GM18505 (cell line): ENCODE results near the gene TMBIM4.
"Not testable (repeated sequence)": the region's sequence is repeated elsewhere in the genome, so short reads cannot be mapped to it uniquely, and the experiment has no call there.

Experiments used
- ATAC-seq: cut with Tn5 transposase; IDR thresholded peaks from one replicate; pipeline ENCODE4 v1.9.1; 2021; ENCODE audit not compliant: unreplicated experiment
- POLR2A ChIP-seq: IDR thresholded peaks from 4 replicates; pipeline ENCODE4 v1.6.1; 2011; ENCODE audit warnings: borderline replicate concordance; ENCODE audit not compliant: insufficient read depth, insufficient read length; ENCODE audit errors: extremely low read depth

The TMBIM4 gene, protein sequence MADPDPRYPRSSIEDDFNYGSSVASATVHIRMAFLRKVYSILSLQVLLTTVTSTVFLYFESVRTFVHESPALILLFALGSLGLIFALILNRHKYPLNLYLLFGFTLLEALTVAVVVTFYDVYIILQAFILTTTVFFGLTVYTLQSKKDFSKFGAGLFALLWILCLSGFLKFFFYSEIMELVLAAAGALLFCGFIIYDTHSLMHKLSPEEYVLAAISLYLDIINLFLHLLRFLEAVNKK

DNA sequence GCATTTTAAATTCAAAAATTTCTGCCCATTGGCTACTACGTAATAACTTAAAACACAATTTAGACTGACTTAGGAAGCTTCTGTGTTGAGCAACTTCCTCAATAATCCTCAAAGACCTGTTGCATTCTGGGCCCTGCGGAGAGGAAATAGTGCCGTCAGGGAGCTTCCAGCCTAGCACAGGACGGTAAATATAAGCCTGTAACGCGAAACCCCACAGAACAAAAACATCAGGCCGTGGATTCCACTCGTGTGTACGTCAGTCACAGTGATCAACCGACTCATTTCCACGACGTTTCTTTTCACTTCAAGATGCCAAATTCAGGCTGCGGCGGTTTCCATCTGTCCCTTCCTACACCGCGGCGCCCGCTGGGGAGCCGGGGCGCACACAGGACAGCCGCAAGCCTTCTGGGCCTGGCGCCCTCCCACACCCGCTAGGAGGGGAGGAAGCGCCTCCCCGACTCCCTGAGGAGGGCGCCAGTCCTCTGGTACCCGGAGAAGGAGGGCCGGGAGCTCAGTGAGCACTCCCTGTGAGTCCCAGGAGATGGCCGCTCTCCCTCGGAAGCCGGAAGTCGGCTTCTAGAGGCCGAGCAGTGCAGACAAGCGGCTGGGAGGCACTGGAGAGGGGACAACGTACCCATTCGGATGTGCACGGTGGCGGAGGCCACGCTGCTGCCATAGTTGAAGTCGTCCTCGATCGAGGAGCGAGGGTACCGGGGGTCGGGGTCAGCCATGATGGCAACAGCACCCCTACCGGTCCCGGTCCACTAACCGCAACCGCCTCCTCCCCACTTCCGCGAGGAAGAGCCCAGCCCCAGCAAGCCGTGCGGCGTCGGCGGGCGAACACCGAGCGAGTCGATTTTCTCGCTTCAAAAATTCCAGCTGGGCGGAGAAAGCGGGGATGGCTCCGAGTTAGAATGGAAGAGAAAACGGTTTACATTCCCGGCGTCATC lies at the start of gene TMBIM4:
Gene TMBIM4, minus strand, starts transcription at position 776 of the 950 bp plus-strand sequence. Its CDS starts 45 bp downstream, at position 731.
- peak; percentile 83 for TF ChIP-seq POLR2A
- ATAC-seq, result peak; percentile 85

DNA sequence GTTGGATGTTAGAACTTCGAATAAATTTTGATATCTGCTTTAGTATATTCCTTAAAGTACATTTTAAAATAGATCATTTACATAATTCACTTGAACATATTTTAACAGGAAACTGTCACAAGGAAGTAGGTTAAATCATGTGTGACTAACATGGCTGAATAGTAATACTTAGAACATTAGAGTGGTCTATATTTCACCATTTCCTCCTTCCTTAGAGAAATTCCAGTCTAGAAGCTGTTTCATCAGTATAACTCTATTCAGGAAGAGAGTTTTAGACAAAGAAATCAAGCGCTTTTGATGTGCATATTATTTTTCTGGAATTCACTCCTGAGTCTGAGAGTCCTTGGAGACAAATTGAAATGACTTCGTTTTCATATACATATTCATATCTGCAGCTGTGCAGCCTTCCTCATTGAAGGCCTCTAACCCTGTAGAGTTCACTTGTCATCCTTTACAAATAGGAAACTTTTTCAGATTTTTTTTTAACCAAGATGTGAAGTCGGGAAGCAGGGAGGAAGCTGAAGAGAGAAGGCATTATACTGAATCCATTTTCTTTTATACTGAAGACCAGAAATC lies 47.6 kb upstream of the TMBIM4 start:
- no peak for TF ChIP-seq POLR2A
- ATAC-seq, result no peak

DNA sequence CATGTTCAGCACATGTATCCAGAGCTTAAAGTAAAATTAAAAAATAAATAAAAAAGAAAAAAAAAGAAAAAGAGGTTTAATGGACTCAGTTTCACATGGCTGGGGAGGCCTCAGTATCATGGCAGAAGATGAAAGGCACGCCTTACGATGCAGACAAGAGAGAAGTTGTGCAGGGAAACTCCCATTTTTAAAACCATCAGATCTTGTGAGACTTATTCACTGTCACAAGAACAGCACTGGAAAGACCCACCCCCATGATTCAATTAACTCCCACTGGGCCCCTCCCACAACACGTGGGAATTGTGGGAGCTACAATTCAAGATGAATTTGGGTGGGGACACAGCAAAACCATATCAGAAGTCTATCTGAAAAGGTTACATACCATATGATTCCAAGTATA lies 43.2 kb upstream of the TMBIM4 start:
- not testable (repeated sequence) for ATAC-seq

DNA sequence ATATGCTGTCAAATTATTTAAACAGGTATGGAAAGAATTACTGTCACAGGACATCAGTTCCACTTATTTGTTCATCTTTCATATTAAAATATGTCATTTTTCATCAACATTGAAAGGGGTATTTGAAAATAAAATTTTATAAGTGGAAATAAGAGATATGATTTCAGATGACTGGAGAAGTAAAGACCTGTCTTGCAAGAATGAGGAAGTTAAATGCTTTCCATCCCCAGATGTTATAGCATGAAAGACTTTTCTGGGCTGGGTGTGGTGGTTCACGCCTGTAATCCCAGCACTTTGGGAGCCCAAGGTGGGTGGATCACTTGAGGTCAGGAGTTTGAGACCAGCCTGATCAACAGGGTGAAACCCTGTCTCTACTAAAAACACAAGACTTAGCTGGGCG lies 41.8 kb upstream of the TMBIM4 start:
- ATAC-seq, result not testable (repeated sequence)

DNA sequence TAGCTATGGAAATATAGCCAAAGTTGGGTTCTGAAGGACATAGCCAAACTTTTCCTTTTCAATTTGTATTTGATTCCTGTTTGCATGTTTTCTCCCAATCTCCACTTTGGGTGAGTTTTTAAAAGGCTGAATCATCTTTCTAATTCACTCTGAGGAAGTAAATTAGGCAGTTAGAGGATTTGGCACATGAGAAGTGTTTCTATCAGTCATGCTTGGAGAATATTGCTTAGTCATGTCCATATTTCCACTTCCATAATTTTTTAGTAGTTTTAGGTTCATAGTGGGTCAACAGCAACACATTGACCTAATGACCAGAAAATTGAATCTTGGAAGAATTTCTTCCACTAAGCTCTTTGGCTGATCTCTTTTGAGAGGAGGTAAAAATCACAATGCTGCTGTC lies 41.0 kb upstream of the TMBIM4 start:
- no peak for TF ChIP-seq POLR2A
- ATAC-seq, result no peak

DNA sequence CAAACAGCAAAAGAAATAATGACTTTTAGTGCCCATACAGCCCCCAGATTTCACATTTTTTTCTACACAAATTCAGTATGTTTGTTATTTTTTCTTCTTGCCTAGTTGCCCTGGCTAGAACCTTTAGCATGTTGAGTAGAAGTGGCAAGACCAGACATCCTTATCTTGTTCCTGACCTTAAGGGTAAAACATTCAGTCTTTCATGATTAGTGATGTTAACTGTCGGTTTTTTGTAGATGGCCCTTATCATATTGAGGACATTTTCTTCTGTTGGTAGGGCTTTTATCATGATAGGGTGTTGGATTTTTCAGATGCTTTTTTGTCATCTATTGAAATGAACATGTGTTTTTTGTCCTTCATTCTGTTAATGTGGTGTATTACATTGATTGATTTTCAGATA lies 36.3 kb upstream of the TMBIM4 start:
- no peak for ATAC-seq
- TF ChIP-seq POLR2A, result no peak

DNA sequence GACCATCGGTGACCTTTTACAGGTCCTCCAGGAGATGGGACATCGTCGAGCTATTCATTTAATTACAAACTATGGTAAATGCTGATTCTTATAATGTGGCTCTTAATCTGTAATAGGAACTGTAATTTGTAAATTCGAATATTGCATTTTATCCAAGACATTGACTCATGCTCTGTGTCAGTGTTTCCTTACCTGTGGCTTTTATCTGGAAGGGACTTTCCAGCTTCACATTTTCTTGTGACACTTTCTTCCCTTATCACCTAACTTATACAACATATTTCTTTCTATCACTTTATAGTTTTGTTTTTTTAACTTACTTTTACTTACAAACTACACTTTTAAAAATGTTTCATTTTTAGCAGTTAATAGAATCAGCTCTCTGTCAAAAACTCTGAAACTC lies 34.0 kb upstream of the TMBIM4 start:
- no peak for TF ChIP-seq POLR2A
- ATAC-seq, result no peak

DNA sequence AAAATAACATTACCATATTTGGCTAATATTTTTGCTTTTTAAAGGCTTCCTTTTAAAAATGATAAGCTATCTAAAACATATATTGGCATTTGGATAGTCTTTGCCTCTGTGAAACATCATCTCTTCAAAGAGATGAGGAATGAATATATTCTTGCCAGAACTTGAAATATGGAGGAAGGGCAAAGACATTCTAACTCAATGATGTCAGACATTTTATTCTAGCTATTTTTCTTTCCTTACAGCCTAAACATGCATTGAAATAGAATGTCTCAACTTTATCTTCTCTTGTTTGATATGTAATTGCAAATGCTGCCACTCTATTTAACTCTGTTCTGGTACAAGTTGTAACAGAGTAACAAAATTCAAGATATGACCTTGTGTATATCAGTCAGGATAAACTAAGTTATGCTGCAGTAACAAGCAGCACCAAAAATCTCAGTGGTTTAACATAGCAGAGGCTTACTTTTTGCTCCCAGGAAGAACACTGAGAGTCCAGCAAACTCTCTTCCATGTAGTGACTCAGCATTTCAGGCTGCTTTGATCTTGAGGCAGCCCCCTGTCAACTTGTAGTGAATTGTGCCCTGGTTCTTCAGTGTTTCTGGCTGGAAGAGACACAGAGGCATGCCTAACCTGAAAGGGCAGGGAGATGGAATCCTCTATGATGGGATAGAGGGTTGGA lies 30.2 kb upstream of the TMBIM4 start:
- no peak for ATAC-seq
- no peak for TF ChIP-seq POLR2A

DNA sequence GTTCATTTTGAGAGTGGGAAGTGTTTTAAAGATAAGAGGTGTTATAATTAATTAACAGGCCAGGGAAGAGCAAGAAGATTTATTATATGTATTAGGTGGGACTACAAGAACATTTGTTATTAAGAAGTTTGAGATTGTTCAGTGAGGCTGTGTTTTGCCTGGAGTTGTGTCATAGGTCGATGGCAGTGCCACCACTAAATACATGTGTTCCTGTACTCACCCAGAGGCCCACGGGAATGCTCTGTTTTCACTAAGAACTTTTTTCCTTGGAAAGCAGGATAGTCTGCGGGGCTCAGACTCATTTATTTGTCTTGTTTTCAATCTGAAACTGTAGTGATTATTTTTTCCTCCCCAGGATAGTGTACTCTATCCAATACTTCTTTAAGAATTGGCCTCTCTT lies 29.3 kb upstream of the TMBIM4 start:
- TF ChIP-seq POLR2A, result no peak
- ATAC-seq, result no peak

DNA sequence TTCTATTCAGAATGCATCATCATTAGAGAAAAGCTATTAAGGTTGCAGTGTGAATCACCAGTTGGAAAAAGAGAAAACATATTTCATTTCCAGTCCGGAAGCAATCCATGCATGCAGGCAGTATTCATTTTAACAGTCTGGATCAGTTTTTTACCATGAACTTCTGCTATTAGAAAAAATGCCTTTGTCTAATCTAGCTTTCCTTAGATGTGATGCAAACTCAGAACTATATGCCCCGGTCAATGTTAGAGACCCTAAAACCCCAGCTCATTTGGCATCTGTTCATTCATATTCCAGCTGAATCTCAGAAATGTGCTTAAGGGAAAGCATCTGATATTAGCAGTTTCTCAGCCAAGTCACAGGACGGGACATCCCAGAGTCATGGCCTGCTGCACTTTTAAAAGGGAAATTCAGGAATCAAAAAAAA lies 27.7 kb upstream of the TMBIM4 start:
- ATAC-seq, result no peak
- no peak for TF ChIP-seq POLR2A

DNA sequence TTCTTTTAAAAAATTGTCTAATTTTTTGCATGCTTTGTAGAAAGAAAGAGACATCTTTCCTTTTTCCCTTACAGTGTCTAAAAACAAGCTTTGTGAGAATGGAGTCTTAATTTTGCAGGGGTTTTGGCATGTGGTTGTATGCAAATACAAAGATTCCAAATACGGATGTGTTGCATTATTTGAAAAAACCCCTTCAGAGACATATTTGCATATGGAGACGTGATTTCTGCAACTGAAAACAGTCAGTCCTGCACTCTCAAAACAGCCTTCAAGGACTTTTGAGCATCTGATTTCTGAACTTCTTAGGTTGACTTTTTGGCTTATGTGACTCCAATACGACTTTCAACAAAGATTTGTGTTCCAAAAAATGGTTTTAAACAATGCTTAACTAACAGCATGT lies 27.0 kb upstream of the TMBIM4 start:
- peak; percentile 80 for ATAC-seq
- no peak for TF ChIP-seq POLR2A

DNA sequence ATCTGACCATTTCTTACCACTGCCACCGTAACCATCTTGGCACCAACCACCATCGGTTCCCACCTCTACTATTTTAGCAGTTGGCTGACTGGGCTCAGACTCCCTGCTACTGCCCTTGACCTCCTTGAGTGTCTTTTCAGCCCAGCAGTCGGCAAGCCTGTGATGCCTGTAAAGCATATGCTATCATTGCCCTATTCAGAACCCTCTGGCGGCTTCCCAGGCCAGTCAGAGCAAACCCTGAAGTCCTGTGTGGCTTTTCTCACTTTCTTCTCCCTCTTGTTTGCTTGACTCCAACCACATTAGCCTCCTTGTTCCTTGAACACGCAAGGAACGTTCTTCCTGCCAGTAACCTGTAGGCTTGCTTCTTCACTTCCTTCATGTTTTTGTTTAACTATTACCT lies 25.4 kb upstream of the TMBIM4 start:
- no peak for ATAC-seq
- TF ChIP-seq POLR2A, result no peak

DNA sequence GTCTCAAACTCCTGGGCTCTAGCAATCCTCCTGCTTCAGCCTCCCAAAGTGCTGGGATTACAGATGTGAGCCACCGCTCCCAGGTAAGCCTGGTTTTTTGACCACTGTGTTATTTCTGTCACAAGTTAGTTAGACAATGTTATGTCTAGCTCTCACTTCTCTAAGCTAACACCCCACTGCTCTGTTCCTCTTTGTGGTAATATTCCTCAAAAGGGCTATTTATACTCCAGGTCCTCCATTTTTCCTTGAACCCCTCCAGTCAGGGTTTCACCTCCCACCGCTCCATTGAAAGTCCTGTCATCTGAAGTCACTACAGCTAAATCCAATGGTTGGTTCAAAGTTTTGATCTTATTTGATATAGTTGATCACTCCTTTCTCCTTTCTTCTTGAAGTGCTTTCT lies 24.3 kb upstream of the TMBIM4 start:
- ATAC-seq, result no peak
- TF ChIP-seq POLR2A, result no peak

DNA sequence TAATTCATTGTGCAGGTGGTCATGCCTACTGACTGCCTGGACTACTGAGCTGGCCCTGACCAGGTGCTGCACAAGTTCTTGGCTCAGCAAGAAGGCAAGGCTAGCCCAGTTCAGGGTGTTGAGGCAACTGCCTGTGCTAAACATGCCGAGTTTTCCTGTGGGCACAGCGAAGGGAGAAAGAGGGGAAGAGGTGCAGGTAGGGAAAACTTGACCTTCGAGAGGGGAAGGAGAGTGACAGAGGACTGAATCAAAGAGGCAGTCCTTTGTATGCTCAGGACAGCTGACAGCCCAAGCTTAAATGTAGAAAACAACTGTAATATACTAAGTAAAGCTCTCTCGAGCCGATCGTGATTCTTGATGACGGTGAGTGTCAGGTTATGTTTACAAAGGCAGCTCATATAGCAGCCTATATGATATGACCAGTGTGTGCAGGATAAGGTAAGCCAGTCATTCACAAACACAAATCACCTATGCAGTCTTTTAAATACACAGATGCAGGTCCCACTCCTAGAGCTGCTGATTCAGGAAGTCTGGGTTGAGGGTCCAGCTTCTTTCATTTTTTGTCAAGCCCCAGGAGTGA lies 21.8 kb upstream of the TMBIM4 start:
- no peak for TF ChIP-seq POLR2A
- ATAC-seq, result no peak
